ENCODE results near the gene PLCB1.

GRCh38 chr20:8664778-8665177, 532.7 kb downstream of the PLCB1 start:
- TF ChIP-seq EZH2 (IDR thresholded peaks at IDR 0.05; ENCODE audit: borderline replicate concordance, low read depth, low read length, severe bottlenecking) (no peak), CTCF (IDR thresholded peaks at IDR 0.05; ENCODE audit: borderline replicate concordance, extremely low read depth, low read length, poor library complexity, severe bottlenecking) (no peak)
